K562 (cell line): ENCODE results near the gene LMBRD1.

ENCODE experiments used
- SAP30 ChIP-seq: fragments of 200-600 bp; sonication (generic); IDR thresholded peaks from 2 replicates; pipeline ENCODE4 v1.6.1; 2012; ENCODE audit warnings: borderline replicate concordance, low read depth, mild to moderate bottlenecking, moderate library complexity, low read length, control low read depth, inconsistent platforms; ENCODE audit not compliant: insufficient read depth, poor library complexity, severe bottlenecking
- TBL1XR1 ChIP-seq, 2 experiments: IDR thresholded peaks; 2 replicates each; pipeline ENCODE4 v1.6.1; 2012; ENCODE audit warnings: improper control_type of control experiment in 2 of 2, low read length in 2 of 2, mild to moderate bottlenecking in 1 of 2
- TCF7 ChIP-seq: sonication (generic); IDR thresholded peaks from 2 replicates; pipeline ENCODE4 v1.6.1; 2016; ENCODE audit warnings: antibody characterized with exemption, borderline replicate concordance
- ZNF311 ChIP-seq: fragments of 250-450 bp; sonication (Bioruptor Pico); IDR thresholded peaks from 2 replicates; pipeline ENCODE4 v1.4.0; 2020; ENCODE audit warnings: mild to moderate bottlenecking, moderate library complexity
- TF ChIP-seq, protein P1 (sequence below): sonication (generic); formaldehyde crosslinking; IDR thresholded peaks from 2 replicates; pipeline ENCODE4 v1.8.0; 2023; ENCODE audit warnings: mild to moderate bottlenecking, missing genetic modification reagents
- TF ChIP-seq, protein P2 (sequence below), 3 experiments: IDR thresholded peaks in 2 of 3; conservative IDR thresholded peaks in 1 of 3; 2 replicates each; pipeline ENCODE4 v1.5.1; 2011 to 2012; ENCODE audit warnings: low read length in 3 of 3, mild to moderate bottlenecking in 3 of 3, control low read depth in 2 of 3, improper control_type of control experiment in 1 of 3, inconsistent platforms in 1 of 3, low read depth in 1 of 3, mixed read lengths in 1 of 3, moderate library complexity in 1 of 3; ENCODE audit not compliant: insufficient read depth in 2 of 3
- TF ChIP-seq, protein P3 (sequence below): fragments of 250-450 bp; sonication (Bioruptor Pico); IDR thresholded peaks from 2 replicates; pipeline ENCODE4 v1.4.0; 2020; ENCODE audit warnings: mild to moderate bottlenecking, moderate library complexity, borderline replicate concordance
- TF ChIP-seq, protein P4 (sequence below), 2 experiments: fragments of 450-650 bp; conservative IDR thresholded peaks; 2 replicates each; pipeline ENCODE4 v1.6.1; 2017; ENCODE audit warnings: mild to moderate bottlenecking in 2 of 2, moderate library complexity in 2 of 2

DNA sequence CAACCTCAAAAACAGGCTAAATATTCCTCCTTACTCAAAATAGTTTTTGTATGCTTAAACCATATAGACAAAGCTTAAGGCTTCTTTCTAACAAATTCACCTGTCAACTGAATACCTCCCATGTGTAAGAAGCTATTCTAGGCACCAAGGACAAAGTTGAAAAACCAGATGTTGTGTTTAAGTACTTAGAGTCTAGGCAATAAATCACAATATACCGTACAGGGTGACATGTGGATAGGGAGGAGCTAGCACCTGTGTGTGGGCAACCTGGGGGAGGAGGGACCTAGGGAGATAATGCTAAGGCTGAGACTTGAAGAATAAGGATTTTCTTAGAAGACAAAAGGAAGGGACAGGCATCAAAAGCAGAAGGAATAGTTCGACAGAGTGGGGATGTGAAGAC is 123.5 kb downstream of the LMBRD1 start:
- TF ChIP-seq, protein P1, sequence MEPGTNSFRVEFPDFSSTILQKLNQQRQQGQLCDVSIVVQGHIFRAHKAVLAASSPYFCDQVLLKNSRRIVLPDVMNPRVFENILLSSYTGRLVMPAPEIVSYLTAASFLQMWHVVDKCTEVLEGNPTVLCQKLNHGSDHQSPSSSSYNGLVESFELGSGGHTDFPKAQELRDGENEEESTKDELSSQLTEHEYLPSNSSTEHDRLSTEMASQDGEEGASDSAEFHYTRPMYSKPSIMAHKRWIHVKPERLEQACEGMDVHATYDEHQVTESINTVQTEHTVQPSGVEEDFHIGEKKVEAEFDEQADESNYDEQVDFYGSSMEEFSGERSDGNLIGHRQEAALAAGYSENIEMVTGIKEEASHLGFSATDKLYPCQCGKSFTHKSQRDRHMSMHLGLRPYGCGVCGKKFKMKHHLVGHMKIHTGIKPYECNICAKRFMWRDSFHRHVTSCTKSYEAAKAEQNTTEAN (CRISPR knock-in tag): no peak
- TF ChIP-seq, protein P2, sequence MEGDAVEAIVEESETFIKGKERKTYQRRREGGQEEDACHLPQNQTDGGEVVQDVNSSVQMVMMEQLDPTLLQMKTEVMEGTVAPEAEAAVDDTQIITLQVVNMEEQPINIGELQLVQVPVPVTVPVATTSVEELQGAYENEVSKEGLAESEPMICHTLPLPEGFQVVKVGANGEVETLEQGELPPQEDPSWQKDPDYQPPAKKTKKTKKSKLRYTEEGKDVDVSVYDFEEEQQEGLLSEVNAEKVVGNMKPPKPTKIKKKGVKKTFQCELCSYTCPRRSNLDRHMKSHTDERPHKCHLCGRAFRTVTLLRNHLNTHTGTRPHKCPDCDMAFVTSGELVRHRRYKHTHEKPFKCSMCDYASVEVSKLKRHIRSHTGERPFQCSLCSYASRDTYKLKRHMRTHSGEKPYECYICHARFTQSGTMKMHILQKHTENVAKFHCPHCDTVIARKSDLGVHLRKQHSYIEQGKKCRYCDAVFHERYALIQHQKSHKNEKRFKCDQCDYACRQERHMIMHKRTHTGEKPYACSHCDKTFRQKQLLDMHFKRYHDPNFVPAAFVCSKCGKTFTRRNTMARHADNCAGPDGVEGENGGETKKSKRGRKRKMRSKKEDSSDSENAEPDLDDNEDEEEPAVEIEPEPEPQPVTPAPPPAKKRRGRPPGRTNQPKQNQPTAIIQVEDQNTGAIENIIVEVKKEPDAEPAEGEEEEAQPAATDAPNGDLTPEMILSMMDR (IDR thresholded peaks at IDR 0.05 in 2 of 3, conservative IDR thresholded peaks at IDR 0.05 in 1 of 3; ENCODE audit: insufficient read depth in 2 of 3, low read depth in 1 of 3, low read length in 3 of 3): no peak
- TF ChIP-seq SAP30 (no peak), TCF7 (no peak), ZNF311 (no peak), TBL1XR1 (IDR thresholded peaks at IDR 0.05; ENCODE audit: low read length in 2 of 2) (no peak)
- TF ChIP-seq, protein P3, sequence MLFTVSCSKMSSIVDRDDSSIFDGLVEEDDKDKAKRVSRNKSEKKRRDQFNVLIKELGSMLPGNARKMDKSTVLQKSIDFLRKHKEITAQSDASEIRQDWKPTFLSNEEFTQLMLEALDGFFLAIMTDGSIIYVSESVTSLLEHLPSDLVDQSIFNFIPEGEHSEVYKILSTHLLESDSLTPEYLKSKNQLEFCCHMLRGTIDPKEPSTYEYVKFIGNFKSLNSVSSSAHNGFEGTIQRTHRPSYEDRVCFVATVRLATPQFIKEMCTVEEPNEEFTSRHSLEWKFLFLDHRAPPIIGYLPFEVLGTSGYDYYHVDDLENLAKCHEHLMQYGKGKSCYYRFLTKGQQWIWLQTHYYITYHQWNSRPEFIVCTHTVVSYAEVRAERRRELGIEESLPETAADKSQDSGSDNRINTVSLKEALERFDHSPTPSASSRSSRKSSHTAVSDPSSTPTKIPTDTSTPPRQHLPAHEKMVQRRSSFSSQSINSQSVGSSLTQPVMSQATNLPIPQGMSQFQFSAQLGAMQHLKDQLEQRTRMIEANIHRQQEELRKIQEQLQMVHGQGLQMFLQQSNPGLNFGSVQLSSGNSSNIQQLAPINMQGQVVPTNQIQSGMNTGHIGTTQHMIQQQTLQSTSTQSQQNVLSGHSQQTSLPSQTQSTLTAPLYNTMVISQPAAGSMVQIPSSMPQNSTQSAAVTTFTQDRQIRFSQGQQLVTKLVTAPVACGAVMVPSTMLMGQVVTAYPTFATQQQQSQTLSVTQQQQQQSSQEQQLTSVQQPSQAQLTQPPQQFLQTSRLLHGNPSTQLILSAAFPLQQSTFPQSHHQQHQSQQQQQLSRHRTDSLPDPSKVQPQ (CRISPR knock-in tag): no peak
- TF ChIP-seq, protein P4, sequence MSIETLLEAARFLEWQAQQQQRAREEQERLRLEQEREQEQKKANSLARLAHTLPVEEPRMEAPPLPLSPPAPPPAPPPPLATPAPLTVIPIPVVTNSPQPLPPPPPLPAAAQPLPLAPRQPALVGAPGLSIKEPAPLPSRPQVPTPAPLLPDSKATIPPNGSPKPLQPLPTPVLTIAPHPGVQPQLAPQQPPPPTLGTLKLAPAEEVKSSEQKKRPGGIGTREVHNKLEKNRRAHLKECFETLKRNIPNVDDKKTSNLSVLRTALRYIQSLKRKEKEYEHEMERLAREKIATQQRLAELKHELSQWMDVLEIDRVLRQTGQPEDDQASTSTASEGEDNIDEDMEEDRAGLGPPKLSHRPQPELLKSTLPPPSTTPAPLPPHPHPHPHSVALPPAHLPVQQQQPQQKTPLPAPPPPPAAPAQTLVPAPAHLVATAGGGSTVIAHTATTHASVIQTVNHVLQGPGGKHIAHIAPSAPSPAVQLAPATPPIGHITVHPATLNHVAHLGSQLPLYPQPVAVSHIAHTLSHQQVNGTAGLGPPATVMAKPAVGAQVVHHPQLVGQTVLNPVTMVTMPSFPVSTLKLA (conservative IDR thresholded peaks at IDR 0.05): no peak
